HG02798 (cell line): ENCODE results near the gene NFATC2.

Source experiments
- ATAC-seq: cut with Tn5 transposase; IDR thresholded peaks from one replicate; pipeline ENCODE4 v1.9.1; 2021; ENCODE audit warnings: mild to moderate bottlenecking; ENCODE audit not compliant: unreplicated experiment, poor library complexity

NFATC2 gene

GRCh38 chr20:51368461-51369211 lies 173.9 kb downstream of the NFATC2 start:
- ATAC-seq: no peak

DNA sequence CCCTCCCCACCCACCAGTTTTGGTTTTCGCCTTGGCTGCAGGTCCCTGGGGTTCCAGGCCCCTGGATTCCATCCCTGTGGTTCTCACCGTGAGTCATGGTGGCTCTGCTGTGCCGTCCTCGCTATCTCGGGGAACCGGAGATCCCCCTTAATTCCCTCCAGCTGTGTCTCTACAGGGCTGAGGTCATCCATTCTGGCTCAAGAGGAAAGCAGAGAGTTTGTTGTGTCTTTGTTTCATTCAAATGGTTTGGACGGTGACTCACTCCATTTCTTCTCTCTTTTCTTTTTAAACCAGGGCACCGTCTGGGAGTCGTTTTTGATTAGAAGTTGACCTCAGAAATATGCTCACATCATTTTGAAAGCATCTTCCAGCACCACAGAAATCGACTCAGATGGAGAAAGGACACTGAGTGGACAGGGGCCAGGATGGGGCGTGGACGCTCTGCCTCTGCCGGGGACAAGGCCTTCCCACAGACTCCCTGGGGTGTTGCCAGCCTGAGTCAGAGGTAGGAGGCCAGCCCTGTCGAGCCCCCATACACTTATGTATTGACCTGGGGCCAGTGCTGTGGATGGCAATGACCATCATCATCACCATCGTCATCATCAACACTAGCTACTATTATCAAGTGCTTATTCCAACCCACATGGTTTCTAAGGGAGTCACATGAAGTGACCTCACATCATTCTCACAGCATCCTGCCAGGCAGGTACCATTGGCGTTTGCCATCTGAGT lies 176.2 kb downstream of the NFATC2 start:
- ATAC-seq: no peak

DNA sequence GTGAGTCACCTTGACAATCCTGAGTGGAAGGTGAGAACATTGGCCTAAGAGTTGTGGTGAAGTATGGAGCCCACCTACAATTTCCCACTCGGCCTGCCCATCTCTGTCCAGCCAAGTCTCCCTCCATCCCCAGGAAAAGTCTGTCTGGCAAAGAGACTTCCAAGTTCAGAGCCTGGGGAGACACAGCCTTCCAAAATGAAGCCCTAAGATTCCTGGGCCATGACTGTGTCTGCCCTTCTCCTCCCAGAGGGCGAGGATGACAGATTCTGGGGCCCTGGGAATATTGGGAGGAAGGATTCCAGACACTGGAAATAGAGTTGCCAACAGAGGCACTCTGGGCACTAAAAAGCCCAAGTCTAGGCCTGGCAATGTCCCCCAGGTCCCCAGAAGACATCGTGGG lies 176.8 kb downstream of the NFATC2 start:
- no peak for ATAC-seq

- ATAC-seq: no peak
Measured at GRCh38 chr20:51363813-51364212, 178.7 kb downstream of the NFATC2 start.

- ATAC-seq: no peak
Measured at GRCh38 chr20:51363378-51363777, 179.1 kb downstream of the NFATC2 start.

GRCh38 chr20:51362254-51362653 lies 180.3 kb downstream of the NFATC2 start:
- no peak for ATAC-seq

DNA sequence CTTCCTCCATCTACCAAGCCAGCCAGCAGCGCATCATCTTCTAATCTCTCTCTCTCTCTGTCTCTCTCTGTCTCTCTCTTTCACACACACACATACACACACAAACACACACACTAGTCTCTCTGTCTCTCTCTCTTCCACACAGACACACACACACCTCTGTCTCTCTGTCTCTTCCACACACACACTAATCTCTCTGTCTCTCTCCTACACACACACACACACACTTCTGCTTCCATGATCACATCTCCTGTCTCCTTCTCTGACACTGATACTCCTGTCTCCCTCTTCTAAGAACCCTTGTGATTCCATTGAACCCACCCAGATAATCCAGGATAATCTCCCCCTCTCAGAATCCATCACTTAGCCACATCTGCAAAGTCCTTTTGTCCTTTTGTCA lies 181.3 kb downstream of the NFATC2 start:
- ATAC-seq: no peak

DNA sequence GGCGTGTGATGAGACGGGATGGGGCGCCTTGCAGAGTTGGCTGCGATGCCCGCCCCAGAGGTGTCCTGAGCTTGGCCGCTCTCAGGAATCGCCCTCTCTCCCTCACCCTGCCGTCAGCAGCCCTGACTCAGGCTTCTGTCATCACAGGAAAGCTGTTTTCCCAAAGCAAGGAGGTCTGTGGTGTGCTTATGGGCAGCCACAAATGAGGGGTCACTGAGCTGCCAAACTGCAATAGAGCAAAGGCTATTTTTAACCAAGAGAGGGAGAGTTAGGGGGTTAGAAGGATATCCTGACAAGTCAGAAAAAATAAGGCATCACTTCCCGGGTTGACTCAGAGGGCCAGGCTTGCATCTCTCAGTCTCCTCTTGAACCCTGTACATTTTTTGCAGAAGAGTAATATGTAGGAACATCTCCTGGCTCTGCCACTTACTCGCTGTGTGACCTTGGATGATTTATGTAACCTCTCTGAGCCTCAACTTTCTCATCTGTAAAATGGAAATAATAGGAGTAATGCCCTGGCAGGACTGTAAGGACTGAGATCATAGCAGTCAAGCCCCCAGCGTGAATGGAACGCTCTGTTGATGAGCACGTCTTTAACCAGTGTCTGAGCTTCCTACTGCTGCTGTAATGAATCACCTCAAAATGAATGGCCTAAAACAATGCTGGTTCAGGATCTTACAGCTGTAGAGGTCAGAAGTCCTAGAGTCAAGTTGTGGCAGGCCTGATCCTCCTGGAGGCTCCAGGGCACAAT lies 181.9 kb downstream of the NFATC2 start:
- ATAC-seq: no peak

DNA sequence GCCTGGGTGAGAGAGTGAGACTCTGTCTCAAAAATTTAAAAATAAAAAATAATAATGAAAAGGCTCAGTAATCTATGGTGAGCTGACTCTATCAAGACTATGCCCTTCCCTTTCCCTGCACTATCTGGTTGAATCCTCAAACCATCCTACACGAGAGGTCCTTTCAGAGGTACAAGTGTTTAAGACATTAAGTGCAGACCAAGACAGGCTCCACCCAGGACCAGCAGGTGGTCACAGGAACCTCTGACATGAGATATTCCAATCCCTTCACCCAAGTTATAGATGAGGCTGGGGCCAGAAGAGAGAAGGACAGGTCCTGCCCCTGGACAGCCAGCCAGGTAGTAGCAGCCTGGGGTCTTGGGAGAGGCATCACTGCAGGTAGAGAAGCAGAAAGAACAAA lies 182.6 kb downstream of the NFATC2 start:
- ATAC-seq: no peak

- no peak for ATAC-seq
Measured at GRCh38 chr20:51359401-51359800, 183.1 kb downstream of the NFATC2 start.

GRCh38 chr20:51358032-51358724 lies 184.3 kb downstream of the NFATC2 start:
- ATAC-seq: no peak

GRCh38 chr20:51357543-51357942 lies 185.0 kb downstream of the NFATC2 start:
- ATAC-seq: no peak

DNA sequence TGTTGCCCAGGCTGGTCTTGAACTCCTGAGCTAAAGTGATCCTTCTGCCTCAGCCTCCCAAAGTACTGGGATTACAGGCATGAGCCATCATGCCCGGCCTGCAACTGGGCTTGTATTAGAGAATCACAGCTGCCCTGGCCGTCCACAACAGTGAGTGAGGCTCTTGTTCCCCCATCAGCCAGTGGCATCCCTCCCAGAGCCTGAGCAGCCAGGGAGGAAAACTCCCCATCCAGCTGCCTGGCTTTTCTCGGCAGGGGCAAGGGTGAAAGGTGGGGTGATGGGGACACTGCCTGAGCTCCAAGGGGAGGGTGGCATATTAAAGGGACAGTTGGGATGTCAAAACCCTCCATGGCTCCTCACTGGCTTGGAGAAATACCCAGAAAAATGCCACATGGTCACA lies 185.6 kb downstream of the NFATC2 start:
- no peak for ATAC-seq

DNA sequence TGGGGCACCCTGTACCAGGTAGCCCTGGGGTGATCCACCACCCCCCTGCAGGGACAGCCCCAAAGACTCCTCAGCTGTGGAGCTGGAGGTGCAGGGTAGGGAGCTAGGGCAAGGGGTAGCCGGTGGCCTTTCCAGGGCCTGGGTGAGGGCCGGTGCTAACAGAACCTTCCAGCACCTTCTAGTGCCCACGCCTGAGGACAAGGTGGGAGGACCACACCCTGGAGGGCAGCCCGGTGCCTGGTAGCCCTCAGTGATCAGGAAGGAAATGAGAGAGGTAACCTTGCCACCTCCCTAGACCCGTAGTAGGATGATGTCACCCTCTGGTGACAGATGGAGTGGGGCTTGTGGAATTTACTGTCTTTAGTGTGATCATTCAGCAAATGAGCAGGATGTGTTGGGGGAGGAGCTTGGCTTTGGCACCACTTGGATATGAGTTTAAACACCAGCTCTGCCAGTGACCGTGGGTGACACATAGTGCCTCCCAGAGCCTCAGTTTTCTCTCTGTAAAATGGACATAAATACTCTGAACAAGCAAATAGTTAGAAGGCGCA lies 187.7 kb downstream of the NFATC2 start:
- no peak for ATAC-seq

DNA sequence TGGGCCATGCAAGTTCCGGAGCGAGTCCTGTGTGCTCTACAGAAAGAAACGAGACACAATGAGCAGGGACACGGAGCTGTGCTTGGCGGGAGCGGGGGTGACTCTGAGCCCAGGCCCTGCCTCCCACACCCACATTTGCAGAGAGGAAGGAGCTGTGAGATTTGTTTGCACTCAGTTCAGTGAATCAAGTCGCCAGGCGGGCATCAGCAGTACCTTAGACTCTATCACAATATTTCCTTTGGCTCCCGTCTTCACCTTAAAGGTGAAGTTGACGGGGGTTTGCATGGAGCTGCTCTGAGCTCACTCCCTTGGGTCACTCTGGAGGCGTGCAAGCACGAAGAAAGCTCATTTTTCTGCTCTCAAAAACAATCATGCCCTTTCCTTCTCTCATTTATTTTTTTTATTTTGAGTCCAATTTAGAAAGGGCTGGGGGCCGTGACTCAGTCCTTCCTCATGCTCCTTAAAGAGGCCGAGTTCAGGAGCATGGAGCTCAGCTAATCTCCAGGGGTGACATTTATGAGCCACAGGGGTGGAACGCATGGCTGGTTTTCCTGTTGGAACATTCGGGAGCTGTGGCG lies 188.2 kb downstream of the NFATC2 start:
- no peak for ATAC-seq

DNA sequence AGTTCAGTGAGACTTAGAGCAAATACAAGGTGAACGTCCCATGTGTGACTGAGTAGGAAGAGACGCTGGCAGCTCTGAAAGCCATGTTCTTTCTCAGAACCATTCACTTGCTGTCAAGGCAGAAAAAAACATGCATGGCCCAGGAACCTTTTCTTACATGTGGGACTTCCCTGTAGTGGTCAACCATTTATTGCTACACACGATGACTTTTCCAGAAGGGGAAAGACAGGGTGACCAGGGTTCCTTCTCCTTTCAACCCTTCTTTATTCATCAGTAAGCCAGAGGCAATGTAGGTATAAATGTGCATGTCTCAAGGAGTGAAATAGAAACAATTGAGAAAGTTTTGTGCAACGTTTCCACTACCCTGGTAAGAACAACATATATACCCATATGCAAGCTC lies 189.0 kb downstream of the NFATC2 start:
- no peak for ATAC-seq

GRCh38 chr20:51352791-51353190 lies 189.7 kb downstream of the NFATC2 start:
- ATAC-seq: no peak

DNA sequence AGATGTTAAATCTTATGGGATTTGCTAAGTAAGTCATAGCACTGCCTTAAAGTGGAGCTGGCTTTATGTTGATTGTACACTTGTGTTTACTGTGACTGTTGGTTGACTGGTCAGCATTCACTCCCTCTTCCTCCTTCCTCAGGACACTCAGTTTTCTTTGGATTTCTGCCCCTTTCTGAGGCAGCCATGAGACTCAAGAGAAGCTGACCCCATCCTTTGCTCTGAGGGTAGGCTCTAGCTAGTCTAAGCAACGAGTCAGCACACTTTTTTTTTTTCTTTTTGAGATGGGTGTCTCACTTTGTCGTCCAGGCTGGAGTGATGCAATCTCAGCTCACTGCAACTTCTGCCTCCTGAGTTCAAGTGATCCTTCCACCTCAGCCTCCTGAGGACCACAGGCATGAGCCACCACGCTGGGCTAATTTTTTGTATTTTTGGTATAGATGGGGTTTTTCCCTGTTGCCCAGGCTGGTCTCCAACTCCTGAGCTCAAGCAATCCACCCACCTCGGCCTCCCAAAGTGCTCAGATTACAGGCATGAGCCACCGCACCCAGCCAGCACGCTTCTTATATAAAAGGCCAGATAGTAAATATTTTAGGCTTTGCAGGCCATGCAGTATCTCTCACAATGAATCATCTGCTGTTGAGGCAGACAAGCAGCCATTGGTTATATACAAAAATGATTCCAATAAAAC lies 191.4 kb downstream of the NFATC2 start:
- no peak for ATAC-seq

DNA sequence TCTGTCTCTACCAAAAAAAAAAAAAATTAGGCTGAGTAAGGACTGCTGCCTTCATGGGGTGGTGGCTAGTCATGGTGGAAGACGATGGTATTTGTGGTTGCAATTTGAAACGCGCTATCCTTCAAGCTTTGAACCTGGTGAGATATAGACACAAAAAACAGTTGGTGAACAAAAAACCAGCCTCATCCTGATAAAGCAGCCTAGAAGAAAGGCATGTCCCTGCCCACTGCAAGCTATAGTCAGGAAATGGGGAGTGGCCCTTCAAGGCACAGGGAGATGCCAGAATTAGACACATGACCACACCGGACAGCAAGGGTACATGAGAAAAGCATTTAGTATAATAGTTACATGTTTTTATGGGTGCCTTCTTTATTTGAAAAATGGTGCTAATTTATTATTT lies 193.6 kb downstream of the NFATC2 start:
- ATAC-seq: no peak
